Neural cell (in vitro differentiated cells): ENCODE data around the gene NOD1.

Experiments used
- EZH2 ChIP-seq: fragments of 200-600, 300-800 bp; shearing (Covaris generic), sonication (generic); IDR thresholded peaks from 2 replicates; pipeline ENCODE4 v1.6.1; 2014; ENCODE audit warnings: antibody characterized with exemption, low read length, borderline replicate concordance, mild to moderate bottlenecking; ENCODE audit not compliant: insufficient read depth, poor library complexity, severe bottlenecking
- POLR2AphosphoS5 ChIP-seq: IDR thresholded peaks from 2 replicates; pipeline ENCODE4 v1.6.1; 2012

- TF ChIP-seq POLR2AphosphoS5 (no peak), EZH2 (no peak)
Measured at GRCh38 chr7:30450240-30450982, 28.2 kb downstream of the NOD1 start.
